ENCODE measurements around the gene SIPA1L2.

The SIPA1L2 gene

DNA sequence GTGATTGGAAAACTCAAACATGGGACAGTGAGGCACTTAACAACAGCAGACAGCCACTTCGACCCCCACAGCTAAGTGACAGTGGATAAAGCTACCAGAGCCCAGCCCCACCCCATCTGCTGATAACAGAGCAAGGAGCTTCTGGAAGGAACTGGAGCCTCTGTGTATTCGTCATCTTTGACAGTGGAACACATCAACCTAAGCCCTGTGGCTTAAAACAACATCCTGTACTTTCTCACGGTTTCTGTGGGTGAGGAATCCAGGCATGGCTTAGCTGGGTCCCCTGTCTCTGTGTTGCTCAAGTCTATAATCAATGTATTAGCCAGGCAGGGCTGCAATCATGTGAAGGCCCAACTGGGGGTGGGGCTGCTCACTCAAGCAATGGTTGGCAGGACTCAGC, 18.4 kb upstream of the SIPA1L2 start:
- DNase-seq: no peak

DNA sequence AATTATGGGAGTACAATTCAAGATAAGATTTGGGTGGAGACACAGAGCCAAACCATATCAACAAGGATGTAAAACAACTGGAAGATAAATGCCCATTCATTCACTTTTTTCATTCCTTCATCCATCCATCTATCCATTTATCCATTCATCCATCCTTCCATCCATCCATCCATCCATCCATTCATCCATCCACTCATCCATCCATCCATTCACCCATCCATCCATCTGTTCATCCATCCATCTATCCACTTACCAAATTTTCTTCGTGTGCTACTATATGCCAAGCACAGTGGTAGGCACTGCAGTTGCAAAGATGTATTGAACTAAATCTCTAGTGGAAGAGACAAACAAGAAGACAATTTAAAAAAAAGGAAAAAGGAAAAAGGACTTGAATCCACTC, 14.3 kb upstream of the SIPA1L2 start:
- no peak for DNase-seq

DNA sequence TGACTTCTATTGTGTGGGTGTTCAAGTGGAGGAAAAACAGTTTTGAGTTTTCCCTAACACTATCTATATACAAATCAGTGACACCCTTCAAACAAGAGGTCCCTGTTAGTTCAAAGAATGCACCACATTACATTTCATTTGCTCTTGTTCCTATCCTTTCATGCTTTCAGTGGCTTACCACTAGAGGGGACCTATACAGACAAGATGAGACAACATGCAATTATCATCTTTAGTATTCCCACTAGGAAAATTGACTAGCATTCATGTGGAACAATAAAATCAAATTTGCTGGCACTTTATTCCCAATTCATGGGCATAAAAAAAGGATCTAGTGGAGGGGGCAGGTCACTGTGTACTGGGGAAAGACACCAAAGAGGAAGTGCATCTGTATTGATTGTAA, 13.3 kb upstream of the SIPA1L2 start:
- no peak for DNase-seq

DNA sequence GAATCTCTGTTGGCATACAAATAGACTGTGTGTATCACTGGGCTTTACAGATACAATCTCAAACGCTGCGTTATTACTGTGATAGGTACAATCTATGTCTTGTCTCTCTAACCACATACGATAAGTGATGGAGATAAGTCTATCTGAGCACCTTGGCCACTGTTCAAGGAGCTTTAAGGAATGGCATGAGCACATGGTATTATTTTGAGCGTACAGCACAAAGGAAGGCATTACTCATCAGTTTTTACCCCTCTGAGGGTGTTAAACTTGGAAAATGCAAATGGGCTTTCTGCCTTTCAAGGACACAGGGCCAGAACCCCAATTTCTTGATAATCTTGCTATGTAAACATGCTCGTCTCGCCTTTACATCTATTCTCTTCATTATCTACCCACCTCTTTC, 11.6 kb upstream of the SIPA1L2 start:
- no peak for DNase-seq

DNA sequence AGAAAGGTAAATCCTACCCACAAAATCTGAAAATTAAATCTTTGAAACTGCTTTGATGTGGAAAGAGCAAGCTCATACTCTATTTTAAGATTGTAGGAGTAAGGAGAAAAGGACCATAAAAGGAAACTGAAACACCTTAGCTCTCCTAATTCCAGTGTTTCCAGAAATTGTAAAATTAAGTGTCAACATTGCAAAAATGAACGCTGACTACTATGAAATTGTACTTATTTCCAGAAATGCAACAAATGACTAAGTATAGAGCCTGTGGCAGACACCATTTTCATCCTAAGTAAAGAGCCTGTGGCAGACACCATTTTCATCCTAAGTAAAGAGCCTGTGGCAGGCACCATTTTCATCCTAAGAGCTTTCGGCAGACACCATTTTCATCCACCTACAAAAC, 6.9 kb upstream of the SIPA1L2 start:
- DNase-seq: no peak

DNA sequence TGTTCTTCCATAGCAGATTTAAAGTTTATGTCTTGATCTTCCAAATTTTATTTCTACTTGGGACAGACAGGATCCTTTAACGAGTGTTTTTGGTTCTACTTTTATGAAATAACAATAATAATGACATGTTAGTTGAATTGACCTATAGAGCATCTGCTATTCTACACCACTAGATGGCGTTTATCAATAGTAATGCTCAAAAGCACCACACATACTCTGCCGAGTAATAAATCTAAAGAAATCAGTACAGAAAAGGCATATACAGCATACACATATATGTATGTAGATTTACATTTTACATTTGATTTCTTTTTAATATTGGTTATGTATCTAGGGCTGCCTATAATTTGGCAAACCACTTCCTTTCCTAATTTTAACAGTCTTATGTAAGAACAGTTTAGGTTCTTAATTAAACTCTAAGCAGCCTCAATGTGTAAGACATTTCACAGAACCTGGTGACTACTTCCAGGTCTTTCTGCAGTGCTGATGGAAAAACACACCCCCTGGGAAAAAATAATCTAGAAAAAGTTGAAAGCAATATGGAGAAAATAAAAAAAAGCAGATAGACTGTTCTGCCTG, 5.9 kb upstream of the SIPA1L2 start:
- DNase-seq: peak; percentile 27

DNA sequence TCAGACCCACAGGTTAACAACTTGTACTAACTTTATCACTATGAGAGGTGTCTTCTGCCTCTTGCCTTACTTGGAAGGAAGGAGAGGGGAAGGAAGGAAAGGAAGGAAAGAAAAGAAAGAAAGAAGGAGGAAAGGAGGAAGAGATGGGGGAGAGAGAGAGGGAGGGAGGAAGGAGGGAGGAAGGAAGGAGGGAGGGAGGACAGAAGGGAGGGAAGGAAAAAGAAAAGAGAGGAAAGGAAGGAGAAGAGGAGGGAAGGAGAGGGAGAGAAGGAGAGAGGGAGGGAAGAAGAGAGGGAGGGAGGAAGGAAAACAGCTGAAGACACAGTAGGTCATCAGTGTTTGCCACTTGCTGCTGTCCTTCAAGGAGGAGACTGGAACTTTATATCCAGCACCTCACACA, 5.3 kb upstream of the SIPA1L2 start:
- DNase-seq: no peak

DNA sequence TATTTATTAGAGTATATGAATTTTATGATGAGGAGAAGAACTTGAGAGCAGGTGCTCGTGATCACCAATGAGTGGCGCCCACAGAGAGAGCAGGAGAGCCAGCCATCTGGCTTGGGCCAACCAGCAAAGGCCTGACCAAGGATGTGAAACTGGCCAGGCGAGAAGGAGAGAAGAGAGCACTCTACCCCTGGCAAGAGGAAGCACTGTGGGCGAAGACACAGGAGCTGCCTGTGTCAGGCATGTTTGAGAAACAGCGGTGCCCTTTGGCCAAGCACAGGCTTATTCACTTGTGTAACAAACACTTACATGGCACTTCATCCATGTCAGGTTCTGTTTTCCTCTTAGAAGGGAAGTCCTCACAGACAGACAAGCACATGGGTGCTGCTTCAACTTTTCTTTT, 4.2 kb upstream of the SIPA1L2 start:
- no peak for DNase-seq

DNA sequence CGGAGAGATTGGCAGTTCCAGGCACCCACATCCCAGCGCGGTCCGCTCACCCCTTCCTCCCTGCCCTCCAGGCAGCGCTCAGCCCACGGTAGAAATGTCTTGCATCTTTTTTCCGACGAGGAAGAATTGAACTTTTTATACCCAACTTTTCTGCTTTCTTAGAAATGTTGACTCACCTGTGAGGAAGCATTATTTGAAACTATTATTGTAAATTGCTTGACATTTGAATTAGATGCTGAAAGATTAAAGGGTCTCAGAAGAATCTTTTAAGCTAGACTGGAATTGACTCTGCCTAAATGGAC, 912 bp upstream of the SIPA1L2 start:
- no peak for DNase-seq

DNA sequence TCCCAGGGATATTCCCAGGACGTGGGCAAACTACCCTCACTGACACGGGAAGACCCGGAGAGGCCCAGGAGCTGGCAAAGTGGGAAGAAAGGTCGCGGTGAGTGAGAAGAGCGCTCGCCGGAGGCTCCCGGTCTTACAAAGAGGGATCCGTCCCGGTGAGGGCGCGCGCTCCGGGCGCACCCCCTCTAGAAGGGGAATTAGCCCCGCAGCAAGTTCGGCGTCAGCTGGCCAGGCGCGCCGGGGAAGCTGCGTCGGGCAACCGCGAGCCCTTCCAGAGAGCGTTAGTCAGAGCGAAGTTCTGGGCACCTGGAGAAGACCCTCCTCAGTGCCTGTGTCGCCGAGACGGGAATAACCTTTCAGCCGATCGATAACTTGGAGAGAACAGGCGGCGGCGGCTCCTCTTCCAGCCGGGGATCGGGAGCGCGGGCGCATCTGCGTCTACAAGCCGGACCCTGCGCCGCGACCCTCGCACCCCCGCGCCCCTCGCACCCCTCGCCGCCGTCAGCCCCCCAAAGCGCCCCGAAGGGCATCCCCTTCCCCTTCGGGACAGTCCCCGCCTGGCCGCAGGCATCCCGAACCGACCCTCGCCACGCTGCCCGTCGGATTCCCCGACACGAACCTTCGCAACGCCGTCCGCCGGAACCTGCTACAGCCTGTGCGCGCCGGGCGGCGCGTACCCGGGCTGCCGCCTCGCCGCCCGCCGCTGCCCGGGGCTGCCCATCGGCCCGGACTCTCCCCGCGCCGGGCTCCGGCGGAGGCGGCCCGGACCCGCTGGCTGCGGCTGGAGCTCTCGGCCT, 485 bp downstream of the SIPA1L2 start:
- no peak for DNase-seq

DNA sequence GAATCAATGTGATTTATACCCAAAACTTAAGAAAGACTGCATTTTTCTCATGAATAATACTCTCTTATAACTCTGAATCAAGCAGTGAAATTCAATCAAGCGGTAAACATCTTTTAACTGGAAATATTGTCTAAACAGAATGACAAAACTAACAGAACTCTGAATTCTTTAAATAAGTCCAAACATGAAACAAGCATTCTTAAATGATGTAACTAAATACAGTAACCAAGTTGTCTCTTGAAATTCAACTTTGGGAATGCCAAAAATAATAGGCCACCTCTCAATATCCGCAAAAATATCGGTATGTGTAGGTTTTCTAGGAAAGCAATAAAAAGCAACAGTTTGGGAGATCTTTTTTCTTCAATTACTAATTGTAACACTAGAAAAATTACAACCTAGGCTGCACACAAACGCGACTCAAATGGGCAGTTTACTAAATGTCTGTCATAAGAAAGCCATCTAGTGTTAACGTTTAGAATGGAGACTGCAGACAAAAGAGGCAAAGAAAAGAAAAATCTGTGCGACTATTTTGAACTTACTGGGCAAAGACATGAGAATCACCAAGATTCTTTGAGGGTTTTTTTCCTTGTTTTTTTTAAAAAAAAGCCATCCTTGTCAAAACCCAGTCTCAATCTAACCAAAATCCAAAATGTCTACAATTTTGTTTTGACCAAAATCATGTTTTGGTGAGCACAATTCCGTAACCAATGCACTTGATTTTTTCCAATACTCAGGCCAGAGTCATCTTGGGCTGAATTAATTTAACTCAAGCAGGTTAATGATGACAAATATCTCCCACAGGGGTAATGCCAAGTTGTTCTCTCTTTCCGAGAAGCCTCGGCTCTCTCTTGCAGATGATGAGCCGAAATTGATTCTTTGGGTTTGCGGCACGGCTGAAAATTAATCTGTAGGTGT, 1.3 kb downstream of the SIPA1L2 start:
- DNase-seq: peak; percentile 33

DNA sequence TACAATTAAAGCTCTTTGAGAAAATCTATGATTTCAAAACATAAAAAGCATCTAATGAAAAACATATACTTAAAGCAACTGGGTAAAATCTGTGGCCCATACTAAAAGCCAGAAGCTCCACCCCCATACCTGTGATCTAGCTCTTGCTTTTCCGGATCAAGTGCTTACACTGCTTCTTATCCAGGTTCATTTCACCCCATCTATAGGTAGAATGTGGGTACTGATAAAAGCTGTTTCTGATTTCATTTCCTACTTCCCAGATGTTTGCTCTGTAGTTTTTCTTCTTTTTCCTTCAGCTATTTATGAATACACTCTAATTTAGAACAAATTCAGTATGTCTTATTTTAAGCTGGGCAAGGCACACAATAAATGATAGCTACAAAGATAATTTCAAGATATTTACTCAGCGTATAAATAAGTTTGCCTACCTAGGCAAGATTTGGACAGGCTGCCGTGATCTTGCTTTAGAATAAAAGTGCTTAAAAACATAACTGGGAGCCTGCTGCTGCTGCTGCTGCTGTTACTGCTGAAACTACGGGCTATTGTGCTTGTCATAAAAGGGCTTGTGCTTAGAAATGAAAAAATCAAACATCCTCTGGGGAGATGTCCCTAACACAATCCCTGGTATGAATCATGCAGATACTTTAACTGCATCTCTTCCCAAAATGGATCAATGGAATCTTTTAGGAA, 2.1 kb downstream of the SIPA1L2 start:
- no peak for DNase-seq

DNA sequence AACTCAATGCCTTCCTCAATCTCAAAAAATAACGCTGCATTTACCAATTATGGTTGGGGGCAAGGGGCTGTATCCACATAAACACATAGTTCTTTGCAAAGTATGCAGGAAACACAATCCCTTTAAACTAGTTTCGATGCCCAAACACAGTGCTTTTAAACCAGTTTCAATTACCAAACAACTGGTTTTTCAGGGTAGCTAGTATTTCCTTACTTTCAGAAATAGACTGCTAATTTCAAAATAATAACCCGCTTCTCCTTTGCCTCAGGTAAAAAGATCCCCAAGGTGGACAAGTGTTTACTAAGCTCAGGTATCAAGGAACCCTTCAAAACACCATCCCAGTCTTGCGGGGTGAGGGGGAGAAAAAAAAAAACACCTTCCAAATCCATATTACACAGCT, 2.8 kb downstream of the SIPA1L2 start:
- no peak for DNase-seq

DNA sequence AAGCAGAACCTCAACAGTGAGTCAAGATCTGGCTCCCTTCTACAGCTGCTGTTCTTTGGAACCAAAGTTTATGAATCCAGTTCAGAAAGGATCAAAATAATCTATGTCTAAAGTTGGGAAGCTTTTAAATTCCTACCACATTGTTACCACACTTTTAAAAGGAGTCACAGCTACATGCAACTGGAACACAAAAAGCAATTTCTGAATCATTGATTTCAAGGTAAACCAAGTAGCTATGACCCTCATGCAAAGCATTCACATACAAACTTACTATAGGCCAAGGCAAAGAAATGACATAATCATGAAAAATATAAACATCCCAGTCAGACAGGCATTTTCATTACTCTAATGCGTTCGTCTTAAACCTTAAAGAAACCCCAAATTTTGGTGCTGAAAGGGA, 3.5 kb downstream of the SIPA1L2 start:
- DNase-seq: no peak

DNA sequence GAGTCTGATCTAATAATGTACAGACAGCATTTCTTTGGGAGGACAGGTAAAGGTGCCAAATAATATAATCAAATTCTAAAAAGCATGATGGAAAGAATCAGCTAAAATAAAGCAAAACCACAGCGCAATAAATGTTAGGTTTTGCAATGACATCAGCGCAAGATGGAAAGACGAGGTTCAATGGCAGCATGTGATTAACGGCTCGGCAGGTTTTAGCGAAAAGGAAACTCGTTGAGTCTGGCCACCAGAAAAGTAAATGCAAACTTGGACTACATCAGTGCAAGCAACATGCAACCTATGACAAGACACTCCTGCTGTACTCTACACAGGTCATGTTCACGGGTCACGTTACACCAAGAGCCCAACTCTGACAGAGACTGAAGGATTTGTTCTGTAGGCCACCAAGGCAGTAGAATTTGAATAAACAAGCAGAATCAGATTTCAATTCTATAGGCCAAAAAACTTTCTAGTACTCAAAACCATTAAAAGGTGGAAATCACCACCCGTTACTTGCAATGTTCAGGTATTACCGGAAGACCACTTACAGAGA, 4.5 kb downstream of the SIPA1L2 start:
- DNase-seq: no peak

DNA sequence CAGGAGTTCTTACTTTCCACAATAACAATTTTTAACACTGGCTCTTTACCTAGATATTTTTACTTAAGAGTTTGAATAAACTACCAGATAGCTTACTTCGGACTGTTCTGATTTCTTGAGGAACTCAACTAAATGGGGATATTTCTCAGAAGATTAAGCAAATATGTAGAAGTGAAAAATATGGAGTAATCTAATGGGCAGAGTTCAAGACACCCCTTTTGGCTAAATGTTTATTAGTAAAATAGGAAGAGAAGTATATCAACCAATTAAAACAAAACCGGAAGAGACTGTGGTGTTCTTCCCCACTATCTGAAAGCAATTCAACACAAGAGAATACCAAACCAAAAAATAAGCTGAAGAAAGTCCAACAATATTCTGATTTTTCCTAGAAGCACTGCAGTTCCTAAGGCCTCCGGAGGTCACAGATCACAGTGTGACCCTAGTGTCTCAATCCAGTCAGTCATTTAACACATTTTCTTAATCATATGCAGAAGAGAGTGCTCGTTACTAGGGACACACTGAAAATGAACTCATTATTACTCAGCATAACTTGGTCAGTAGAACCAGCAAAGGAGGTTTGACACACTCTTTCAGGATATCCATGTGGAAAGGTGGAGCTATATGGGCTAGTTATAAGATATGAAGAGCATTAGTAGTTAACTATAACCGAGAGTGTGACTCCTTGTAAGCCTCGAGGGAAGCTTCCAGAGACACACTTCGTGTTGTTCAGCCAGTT, 5.2 kb downstream of the SIPA1L2 start:
- no peak for DNase-seq

DNA sequence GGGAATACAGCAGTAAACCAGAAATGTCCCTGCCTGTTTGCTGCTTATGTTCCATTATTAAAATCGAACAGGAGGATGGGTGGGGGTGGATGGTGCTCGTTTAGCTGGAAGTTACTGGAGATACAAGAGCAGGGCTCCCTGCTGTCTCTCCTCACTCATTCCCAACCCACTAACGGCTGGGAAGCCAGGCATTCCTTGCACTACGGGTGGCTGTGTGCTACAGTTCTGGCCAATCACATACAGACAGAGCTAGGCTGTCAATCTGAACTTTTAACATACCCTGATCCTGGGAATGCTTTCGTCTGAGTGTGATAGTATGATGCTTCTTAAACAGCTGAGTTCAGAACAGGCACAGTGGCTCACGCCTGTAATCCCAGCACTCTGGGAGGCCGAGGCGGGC, 7.0 kb downstream of the SIPA1L2 start:
- no peak for DNase-seq

DNA sequence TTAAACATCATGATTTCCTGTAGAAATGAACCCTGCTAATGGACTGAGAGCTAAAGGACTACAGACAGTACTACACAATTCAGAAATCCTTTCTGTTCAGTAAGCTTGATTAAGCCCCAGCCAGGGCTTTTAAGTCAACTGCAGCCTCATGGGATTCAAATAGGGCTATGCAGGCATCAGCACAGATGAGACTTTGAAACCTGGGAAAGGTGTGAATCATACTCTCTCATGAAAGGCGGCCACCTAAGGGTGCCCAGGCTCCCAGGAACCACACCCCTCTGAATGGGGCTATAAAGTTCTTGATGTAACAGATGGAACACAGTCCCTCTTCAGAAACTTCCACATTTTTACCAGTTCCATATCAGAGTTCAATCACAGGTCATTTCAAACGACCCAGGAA, 7.6 kb downstream of the SIPA1L2 start:
- DNase-seq: no peak

DNA sequence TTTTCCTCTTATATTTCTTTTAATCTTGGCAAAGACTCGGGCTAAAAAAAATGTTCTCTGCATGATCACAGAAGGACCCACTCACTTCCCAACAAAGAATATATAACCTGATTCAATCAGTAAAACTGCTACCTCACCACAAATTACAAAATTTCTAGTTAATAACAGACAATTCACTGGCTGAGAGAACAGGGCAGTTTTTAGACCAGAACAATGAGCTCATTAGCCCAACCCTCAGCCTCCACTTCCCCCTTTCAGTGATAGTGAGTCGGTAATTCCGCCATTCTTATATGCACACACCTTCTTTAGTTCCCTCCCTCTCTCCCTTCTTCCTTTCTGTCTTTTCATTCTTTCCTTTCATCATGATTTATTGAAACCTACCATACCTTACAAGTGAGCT, 8.9 kb downstream of the SIPA1L2 start:
- no peak for DNase-seq

DNA sequence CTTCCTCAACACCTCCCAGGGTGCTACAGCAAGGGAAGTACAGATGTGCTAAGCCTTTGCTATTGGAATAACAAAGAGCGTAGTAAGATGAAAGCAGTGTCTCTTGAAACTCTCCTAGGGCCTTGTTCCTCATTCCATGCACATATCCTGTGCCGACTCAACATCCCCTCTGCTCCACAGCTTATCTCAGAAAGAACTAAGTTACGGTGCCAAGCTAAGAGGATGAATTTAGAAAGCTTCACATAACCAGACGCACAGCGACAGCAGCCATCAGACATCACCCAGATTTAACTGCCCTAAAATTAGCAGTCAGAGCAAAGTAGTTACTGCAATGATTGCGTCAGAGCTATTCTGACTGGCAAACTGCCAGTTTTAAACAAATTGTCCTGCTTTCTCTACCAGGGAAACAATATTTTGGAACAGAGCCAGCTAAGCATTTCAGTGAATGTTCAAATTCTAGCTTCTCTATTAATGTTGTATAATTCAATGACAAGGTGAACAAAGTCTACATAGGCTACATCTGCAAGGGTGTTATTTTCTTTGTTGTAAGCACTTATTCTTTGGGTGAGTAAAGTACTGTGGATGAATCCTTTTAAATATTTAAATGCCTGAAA, 9.5 kb downstream of the SIPA1L2 start:
- DNase-seq: no peak

DNA sequence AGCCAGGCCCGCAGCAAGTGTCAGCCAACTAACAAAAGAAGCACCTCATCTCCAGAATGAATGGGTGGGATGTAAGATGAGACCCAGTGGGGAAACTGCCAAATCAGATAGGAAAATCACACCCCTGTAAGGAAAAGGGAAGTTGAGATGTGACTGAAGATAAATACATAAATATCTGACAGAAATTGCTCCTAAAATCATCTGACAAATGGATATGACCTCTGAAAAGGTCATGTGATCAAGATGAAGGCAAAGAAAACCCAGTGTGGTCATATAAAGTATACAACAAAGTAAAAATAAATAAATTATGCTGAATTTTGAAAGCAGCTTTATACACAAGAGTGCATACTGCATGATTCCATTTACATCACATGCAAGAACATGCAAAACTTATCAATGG, 12.7 kb downstream of the SIPA1L2 start:
- DNase-seq: no peak

DNA sequence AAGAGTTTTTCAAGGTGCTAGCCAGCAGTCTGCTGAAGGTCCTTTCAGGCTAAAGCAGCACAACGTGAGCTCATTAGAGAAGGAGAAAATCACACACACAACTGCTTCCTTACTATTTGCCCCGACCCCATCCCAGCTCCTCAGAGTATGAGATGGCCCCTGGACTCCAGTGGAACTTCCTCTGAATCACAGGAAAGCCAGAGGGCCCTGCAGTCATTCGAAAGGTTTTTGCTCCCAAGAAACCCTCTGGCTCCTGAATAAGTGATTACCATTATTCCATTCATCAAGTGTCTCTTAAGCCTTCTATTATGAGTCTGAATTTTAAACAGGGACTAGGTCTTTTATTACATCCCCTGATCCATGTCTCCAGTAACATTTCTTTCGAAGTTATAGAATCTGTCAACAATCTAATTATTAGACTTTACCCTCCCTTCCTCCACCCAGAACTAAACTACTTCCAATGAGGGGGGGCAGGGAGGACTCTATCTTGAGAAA, 14.6 kb downstream of the SIPA1L2 start:
- DNase-seq: no peak
